ENCODE data around the gene PROC. TPM values are rescaled to one million over a fixed set of nuclear protein-coding genes. Genes with fewer than 3 reads are reported as not detected.

Gene PROC
- total RNA-seq, 4 donors from 2014 or later: not detected

DNA sequence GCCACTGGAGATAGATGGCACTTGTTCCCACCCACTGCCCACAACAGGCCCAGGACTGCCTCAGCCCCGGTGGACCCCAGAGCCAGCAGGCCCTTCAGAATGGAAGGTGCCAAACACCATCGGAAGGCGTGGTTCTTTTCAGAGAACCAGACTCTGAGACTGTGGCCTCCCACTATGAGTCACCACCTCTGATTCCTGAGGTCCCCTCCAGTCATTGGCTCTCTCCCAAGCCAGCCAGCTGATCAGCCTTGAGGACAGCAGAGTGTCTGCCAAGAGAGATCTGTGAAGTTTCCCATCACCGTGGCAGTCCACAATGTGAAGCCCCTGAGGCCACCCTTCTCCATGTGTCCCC is 20.0 kb upstream of the PROC start:
- TF ChIP-seq, protein P1, sequence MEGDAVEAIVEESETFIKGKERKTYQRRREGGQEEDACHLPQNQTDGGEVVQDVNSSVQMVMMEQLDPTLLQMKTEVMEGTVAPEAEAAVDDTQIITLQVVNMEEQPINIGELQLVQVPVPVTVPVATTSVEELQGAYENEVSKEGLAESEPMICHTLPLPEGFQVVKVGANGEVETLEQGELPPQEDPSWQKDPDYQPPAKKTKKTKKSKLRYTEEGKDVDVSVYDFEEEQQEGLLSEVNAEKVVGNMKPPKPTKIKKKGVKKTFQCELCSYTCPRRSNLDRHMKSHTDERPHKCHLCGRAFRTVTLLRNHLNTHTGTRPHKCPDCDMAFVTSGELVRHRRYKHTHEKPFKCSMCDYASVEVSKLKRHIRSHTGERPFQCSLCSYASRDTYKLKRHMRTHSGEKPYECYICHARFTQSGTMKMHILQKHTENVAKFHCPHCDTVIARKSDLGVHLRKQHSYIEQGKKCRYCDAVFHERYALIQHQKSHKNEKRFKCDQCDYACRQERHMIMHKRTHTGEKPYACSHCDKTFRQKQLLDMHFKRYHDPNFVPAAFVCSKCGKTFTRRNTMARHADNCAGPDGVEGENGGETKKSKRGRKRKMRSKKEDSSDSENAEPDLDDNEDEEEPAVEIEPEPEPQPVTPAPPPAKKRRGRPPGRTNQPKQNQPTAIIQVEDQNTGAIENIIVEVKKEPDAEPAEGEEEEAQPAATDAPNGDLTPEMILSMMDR (IDR thresholded peaks at IDR 0.05; ENCODE audit: low read depth): no peak

DNA sequence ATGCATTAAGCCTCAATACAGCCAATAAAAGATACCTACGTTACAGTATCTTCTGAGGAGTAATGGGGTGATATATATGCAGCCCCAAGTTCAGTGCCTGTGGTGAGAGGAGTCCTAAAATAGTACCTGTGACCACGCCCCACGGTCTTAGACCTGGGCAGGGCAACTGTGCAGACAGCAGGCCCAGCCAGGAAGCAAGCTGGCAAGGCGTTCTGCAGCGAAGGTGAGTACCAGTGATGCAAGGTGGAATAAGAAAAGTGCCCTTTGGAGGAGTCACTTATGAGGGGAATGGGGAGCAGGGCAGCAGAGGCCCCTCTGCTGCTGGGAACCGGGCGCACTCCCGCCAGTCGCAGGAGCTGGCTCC is 17.7 kb upstream of the PROC start:
- TF ChIP-seq, protein P1 (IDR thresholded peaks at IDR 0.05; ENCODE audit: low read depth): no peak

GRCh38 chr2:127400897-127401756 is 17.1 kb upstream of the PROC start:
- TF ChIP-seq, protein P1 (IDR thresholded peaks at IDR 0.05; ENCODE audit: low read depth): no peak

GRCh38 chr2:127401757-127402695 is 16.2 kb upstream of the PROC start:
- TF ChIP-seq, protein P1 (IDR thresholded peaks at IDR 0.05; ENCODE audit: low read depth): no peak

DNA sequence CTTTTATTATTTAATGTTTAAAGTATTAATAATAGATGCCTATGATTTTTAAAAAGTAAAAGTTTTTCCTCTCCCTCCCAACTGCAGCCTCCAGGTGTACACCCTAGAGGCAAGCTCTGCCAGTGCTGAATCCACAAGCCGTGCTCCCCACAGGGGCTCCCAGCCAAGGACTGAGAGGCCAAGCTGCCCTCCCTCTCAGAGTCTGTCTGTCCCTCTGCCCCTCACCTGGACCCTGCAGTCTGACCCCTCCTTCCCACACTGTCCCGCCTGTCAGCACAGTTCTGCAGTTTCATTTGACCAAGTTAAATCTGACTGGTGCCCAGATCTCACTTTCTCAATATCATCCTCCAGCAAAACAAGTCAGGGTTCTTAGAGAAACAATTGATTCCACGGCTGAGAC is 14.8 kb upstream of the PROC start:
- TF ChIP-seq, protein P1 (IDR thresholded peaks at IDR 0.05; ENCODE audit: low read depth): no peak

GRCh38 chr2:127404466-127405254 is 13.6 kb upstream of the PROC start:
- TF ChIP-seq, protein P1 (IDR thresholded peaks at IDR 0.05; ENCODE audit: low read depth): no peak
